GM18868 (cell line): ENCODE data around the gene WASHC2A.
"Not testable (repeated sequence)": the region's sequence is repeated elsewhere in the genome, so short reads cannot be mapped to it uniquely, and the experiment has no call there.

ENCODE experiments used
- ATAC-seq: cut with Tn5 transposase; IDR thresholded peaks from one replicate; pipeline ENCODE4 v1.9.1; 2021; ENCODE audit warnings: mild to moderate bottlenecking, moderate library complexity; ENCODE audit not compliant: unreplicated experiment

The WASHC2A gene

GRCh38 chr10:50145575-50145974 lies 77.8 kb downstream of the WASHC2A start:
- not testable (repeated sequence) for ATAC-seq

GRCh38 chr10:50152792-50153272 lies 85.1 kb downstream of the WASHC2A start:
- no peak for ATAC-seq

- not testable (repeated sequence) for ATAC-seq
These were observed 90.1 kb downstream of the WASHC2A start for GRCh38 chr10:50157868-50158267.

- not testable (repeated sequence) for ATAC-seq
These were observed 92.1 kb downstream of the WASHC2A start for GRCh38 chr10:50159856-50160255.

- not testable (repeated sequence) for ATAC-seq
These were observed 97.3 kb downstream of the WASHC2A start for GRCh38 chr10:50165038-50165437.

GRCh38 chr10:50167833-50168232 lies 100.1 kb downstream of the WASHC2A start:
- not testable (repeated sequence) for ATAC-seq

- not testable (repeated sequence) for ATAC-seq
These were observed 101.8 kb downstream of the WASHC2A start for GRCh38 chr10:50169506-50169905.

- not testable (repeated sequence) for ATAC-seq
These were observed 107.2 kb downstream of the WASHC2A start for GRCh38 chr10:50174788-50175525.
